H1 (cell line): ENCODE measurements around the gene CREBZF. TPM values are rescaled to one million over a fixed set of nuclear protein-coding genes. Genes with fewer than 3 reads are reported as not detected.

Source experiments
- CBX8 ChIP-seq: fragments of 300-800, 300-1000 bp; sonication (generic); IDR thresholded peaks from 2 replicates; pipeline ENCODE4 v1.7.1; 2016; ENCODE audit warnings: low read depth, low read length, borderline replicate concordance
- CTBP2 ChIP-seq: IDR thresholded peaks from 2 replicates; pipeline ENCODE4 v1.7.0; 2011; ENCODE audit warnings: borderline replicate concordance, mild to moderate bottlenecking, moderate library complexity, mixed read lengths, low read length; ENCODE audit not compliant: insufficient read depth, insufficient read length
- JUND ChIP-seq: IDR thresholded peaks from 2 replicates; pipeline ENCODE4 v1.6.1; 2011; ENCODE audit warnings: mild to moderate bottlenecking, improper control_type of control experiment, low read length
- POLR2A ChIP-seq, 2 experiments: IDR thresholded peaks; 1 replicate in 1 of 2; 2 replicates in 1 of 2; pipeline ENCODE4 v1.6.1; 2011; ENCODE audit warnings: low read depth in 2 of 2, low read length in 2 of 2, mild to moderate bottlenecking in 2 of 2; ENCODE audit errors: control extremely low read depth in 1 of 2
- polyA plus RNA-seq, 7 experiments: library from polyadenylated mRNA; depleted of rRNA in 3 of 7; stranded (reverse) in 5 of 7; unstranded in 2 of 7; fragments of >200 nt in 5 of 7; fragments of 200-250 nt in 2 of 7; gene quantifications; 1 replicate in 5 of 7; 2 replicates in 1 of 7; 4 replicates in 1 of 7; pipeline versions ENCODE4 v1.2.1 to v1.2.3, GENCODE V29; 2011 to 2013; ENCODE audit warnings: missing spikeins in 2 of 7, mixed read lengths in 2 of 7
- total RNA-seq: library from RNA; stranded (reverse); fragmentation: NEBNext Ultra II Directional; extraction: Animal tissue kit (Norgen Biotek cat#: 25700); gene quantifications from 2 replicates; pipeline ENCODE4 v1.2.1, GENCODE V29; 2021

The CREBZF gene
- total and polyA plus RNA-seq, 2 of the 8 experiments (the other 6 are each of a cell fraction or from before 2014, with no cell fraction given) = 15.4 to 44.9 TPM

DNA sequence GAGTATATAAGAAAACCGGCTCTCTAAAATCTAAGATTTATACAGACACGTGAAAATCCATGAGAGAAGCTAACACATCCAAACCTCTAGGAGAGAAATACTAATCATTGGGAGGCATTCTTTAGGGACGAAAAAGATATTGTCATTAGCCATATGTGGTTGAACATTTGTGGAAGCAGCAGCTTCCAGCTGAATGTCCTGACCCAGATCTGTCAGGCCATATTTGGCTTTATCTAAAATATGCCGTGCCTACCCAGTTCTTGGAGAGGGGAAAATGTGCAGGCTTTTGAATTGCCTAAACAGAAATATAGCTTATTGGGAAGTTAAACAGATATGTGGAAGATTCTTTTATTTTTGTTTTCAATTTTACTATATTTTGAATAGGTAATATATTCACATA lies 14.6 kb upstream of the CREBZF start (continued):
- TF ChIP-seq CBX8 = no peak
- no peak for TF ChIP-seq POLR2A (IDR thresholded peaks at IDR 0.05; ENCODE audit: control extremely low read depth in 1 of 2, low read depth in 2 of 2, low read length in 2 of 2)
- TF ChIP-seq CTBP2 = no peak
- TF ChIP-seq JUND = no peak
